COLO668 (cell line): Measurements from ENCODE around the gene PTRHD1.
"Not testable (repeated sequence)": the region's sequence is repeated elsewhere in the genome, so short reads cannot be mapped to it uniquely, and the experiment has no call there.

Experiments
- DNase-seq: peaks from one replicate; lab custom pipeline; 2025; ENCODE audit not compliant: unreplicated experiment; lab: John Stamatoyannopoulos, UW

The PTRHD1 gene

DNA sequence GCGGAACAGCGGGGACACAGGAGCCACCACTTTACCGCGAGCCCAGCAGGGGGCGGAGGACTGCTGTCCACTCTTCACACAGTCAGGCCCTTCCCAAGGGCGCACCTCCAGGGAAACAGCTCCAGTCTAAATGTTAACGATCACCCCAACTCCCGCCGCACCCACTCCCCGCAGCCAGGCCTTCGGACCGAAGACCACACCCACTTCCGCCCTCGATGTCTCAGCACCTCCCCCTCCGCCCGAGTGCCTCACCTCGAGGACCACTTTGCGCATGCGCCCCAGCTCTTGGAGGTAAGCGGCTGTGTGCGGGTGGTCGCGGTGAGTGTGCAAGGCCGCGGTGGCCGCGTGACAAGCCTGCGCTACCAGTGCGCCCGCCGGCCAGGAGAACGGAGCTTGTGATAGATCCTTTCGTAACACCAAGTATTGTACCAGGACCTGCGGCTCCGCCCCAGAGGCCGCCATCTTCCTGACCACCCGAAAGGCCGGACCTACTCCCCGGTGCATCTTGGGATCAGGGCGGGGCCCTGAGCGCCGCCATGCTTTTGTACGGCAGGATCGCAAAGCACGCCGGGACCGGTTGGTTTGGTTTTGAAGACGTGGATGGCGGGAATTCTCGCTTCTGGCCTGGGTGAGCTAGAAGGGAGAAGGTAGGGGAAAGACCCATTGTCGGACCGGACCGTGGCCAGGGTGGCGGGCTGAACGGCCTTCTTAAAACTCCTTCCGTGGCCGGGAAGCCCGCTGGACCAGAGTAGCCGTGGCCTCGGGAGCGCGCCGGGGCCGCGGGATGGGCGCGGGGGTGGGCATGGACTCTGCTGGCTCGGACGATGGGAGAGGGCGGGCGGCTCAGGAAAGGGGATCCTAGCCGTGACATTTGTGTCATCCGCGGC is at the start of gene PTRHD1, which contains the start of gene CENPO:
Gene PTRHD1 (minus strand): TSS at position 518 of the 887 bp plus-strand sequence. CDS start 14 bp downstream, at position 504.
Gene CENPO (plus strand): TSS at position 552 of the 887 bp plus-strand sequence. CDS start 495 bp downstream, outside the sequence.
- peak; percentile 96 for DNase-seq

- DNase-seq = no peak
Measured at GRCh38 chr2:24842081-24843050, 49.2 kb upstream of the PTRHD1 start.

- no peak for DNase-seq
Measured at GRCh38 chr2:24840962-24841945, 48.1 kb upstream of the PTRHD1 start.

DNA sequence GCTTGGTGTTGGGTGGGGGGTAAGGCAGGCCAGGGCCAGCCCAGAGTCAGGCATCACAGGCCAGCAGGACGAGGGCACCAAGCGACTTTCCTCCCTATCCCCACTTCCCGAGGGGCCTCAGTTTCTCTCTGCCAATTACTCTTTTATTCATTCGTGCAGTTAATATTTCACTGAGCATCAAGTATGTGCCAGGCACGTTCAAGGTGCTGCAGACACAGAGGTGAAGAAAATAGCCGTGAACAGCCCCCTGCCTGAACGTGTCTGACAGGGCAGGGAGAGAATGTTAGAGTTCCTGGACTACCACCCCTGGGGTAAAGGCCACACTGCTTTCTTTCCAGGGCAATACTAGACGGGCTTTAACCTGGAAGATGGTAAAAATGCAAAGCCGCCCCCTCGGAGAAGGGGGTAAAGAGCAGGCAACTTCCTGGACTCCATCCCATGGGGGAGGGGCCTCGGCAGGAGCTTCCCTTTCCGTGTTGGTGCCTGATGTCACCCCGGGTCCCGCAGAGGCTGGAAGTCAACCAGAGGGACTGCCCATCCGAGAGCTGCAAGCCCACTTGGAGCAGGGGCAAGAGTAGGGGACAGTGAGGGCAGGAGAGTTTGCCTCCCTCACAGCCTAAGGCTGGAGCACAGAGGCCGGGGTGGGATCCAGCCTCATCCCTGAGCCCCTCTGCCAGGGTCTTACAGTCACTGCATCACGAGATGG is 47.1 kb upstream of the PTRHD1 start:
- no peak for DNase-seq

DNA sequence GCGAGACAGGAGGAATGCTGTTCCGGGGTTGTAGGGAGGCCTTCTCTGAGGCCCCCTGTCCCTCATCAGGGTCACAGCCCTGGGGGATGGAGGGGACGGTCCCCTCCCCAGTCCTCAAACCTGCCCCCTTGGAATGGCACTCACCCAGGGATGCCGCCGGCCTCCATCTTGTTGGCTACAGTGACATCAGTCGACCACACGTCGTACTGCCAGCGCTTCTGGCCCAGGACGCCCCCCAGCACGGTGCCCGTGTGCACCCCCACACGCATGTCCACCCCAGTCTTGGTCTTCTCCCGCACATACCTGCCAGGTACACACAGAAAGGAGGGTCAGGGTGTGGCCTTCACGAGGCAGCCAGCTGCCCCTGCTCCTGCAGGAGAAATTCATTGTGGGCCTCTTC is 46.5 kb upstream of the PTRHD1 start:
- no peak for DNase-seq

GRCh38 chr2:24838541-24838940 is 45.4 kb upstream of the PTRHD1 start:
- DNase-seq = no peak

DNA sequence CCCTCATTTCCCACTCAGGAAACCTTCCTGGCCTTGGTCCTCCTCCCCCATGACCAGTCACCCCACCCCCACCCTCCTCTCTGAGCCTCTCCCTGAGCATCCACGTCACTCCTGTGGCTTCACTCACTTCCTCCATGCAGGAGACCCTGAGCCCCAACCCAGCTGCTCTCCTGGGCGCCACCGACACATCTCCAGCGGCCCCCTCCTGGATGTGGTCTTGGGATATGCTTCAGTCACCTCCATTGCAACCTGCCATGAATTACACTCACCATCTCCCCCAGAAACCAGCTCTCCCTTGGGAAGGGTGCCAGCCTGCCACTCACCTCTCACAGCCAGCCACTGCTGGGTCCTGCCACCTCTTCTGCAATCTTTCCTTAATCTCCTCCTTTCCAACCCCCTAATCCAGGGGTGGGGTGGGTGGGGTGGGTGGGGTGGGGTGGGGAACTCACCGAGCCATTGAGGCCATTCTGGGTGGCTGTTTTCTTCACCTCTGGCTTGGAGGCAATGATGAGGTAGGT is 44.9 kb upstream of the PTRHD1 start:
- no peak for DNase-seq

GRCh38 chr2:24836706-24837105 is 43.5 kb upstream of the PTRHD1 start:
- no peak for DNase-seq

GRCh38 chr2:24836206-24836605 is 43.0 kb upstream of the PTRHD1 start:
- no peak for DNase-seq

DNA sequence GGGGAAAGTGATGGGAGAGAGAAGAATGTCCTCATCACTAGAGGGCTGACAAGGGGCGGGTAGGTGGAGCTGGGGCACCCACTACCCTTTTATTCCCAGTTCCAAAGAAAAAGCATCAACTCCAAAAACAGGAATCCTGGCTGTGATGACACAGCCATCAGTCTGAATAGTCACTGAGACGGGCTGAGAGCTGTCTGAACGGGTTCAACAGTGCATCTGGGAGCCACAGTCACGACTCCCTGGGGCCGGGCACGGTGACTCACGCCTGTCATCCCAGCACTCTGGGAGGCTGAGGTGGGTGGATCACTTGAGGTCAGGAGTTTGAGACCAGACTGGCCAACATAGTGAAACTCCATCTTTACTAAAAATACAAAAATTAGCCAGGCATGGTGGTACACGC is 42.2 kb upstream of the PTRHD1 start:
- not testable (repeated sequence) for DNase-seq

GRCh38 chr2:24834733-24835395 is 41.7 kb upstream of the PTRHD1 start:
- DNase-seq = no peak

DNA sequence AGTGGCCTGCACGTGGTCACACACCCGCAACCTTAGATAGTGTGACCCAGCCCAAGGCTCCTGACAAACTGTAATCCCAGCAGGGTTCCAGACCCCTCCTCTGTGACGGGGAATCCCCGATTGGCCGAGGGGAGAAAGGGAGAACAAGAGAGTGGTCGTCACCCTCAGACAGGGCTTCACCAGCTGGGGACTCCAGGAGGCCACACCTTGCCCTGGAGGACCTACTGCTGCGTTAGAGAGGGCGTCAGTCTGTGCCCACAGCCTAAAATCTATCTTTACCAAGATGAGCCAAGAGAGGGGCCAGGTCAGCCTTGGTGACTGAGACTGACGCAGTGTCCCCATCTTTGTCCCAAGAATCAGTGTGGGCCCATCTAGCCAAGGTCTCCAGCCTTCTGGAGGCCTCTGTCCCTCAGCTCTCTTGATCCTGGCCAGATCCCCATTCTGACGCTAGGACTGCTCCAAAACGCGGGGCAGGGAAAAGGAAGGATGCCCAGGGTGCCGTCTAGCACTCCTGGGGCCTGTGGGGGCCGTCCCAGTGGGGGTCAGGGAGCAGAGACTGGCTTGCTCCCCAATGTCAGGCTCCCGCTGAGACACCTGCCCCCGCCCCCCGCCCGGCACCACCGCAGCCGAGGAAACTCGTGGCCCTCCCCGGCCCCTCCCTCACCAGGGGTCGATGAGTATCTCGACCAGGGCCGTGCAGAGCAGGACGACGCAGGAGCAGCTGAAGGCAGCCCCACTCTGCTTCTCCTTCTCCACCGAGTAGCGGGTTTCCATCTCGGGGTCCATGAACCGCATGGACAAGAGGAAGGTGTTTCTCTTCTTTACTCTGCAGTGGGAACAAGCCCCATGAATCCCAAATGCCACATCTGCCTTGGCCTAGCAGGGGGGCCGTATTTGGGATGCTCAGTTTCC is 40.9 kb upstream of the PTRHD1 start:
- no peak for DNase-seq

DNA sequence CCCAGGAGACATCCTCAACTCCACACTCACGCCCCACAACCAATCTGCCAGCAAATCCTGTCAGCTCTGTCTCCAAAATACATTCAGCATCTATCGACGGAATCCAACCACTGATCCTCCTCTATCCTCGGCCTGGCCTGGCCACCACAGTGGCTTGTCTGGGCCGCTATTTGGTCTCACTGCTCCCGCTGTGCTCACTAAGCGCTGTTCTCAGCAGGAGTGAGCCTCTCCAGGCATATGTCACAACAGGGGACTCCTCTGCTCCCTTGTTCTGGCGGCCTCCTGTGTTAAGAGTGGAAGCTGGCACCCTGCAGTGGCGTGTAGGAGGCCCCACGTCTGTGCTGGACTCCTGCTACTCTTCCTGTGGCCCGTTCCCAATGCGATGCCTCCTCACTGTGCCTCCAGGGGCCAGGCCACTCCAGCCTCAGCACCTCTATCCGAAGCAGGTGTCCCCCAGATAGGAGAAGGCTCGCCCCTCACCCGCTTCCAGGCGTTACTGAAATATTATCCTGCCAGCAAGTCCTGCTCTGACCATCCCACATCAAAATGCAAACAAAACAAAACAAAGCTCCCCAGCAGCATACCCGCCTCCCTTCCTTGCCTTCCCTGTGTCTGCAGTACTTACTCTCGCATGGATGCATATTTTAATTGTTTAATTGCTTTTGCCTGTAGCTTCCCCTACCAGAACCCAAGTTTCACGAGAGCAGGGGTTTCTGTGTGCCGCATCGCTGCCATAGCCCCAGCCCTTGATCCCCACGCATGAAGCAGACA is 39.9 kb upstream of the PTRHD1 start:
- DNase-seq = peak; percentile 30

DNA sequence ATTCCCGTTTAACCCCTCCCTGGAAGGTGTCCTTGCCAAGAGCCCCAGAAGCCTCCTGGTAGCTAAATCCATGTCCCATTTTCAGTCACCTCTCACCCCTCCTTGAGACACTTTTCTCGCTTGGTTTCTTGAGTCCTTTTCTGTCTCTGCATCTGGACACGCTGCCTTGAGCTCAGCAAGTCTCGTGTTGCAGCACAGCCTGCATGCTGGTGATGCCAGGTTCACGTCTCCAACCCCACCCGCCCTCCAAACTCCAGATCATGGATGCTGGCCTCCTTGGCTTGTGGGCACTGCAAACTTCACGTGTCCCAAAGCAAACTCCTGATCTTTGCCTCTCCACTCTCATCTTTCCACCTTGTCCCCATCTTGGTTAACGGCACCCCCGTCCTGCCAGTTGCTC is 39.3 kb upstream of the PTRHD1 start:
- DNase-seq = no peak

- DNase-seq = peak; percentile 10
Measured at GRCh38 chr2:24832073-24832461, 38.9 kb upstream of the PTRHD1 start.

- no peak for DNase-seq
Measured at GRCh38 chr2:24831221-24832072, 38.3 kb upstream of the PTRHD1 start.
